GM12874 (cell line): Measurements from ENCODE around the gene PDE4B.

Experiments used
- TF ChIP-seq, protein P1 (sequence below): IDR thresholded peaks from 2 replicates; pipeline ENCODE4 v1.5.1; 2011; ENCODE audit warnings: low read depth, mild to moderate bottlenecking, control low read depth, low read length, moderate library complexity; ENCODE audit not compliant: insufficient read depth

The PDE4B gene

DNA sequence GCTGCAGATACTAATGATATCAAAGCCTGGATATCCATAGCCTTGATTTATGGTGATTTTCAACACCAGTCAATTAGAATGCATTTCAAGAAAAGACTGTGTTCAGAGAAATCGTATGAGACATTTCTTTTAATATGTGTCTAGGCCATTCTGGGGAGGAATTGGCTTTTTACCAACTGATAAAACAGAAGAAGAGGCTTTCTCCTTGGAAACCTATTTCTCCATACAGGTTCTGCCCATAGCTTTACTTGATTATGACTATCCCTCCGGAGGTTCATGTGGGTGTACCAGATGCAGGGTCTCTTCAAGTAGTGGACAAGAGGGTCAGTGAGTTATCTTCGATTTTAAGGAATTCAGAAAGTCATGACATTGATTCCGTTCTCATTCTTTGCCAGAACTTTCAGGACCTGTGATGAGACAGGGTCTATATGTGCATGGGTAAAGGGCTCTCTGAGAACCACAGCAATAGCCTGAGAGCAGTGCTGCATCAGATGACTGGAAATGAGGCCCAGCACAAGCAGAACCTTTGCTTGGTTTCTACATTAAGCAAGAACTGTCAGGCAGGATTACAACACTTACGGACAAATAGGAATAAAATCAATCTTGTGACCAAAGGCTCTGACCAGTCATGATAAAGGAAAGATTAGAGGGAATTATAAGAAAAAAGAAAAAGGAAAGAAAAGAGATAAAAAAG, 477.6 kb downstream of the PDE4B start:
- TF ChIP-seq, protein P1, sequence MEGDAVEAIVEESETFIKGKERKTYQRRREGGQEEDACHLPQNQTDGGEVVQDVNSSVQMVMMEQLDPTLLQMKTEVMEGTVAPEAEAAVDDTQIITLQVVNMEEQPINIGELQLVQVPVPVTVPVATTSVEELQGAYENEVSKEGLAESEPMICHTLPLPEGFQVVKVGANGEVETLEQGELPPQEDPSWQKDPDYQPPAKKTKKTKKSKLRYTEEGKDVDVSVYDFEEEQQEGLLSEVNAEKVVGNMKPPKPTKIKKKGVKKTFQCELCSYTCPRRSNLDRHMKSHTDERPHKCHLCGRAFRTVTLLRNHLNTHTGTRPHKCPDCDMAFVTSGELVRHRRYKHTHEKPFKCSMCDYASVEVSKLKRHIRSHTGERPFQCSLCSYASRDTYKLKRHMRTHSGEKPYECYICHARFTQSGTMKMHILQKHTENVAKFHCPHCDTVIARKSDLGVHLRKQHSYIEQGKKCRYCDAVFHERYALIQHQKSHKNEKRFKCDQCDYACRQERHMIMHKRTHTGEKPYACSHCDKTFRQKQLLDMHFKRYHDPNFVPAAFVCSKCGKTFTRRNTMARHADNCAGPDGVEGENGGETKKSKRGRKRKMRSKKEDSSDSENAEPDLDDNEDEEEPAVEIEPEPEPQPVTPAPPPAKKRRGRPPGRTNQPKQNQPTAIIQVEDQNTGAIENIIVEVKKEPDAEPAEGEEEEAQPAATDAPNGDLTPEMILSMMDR: no peak

GRCh38 chr1:66271216-66271903, 478.7 kb downstream of the PDE4B start:
- TF ChIP-seq, protein P1: no peak

- TF ChIP-seq, protein P1: no peak
Observed at GRCh38 chr1:66271904-66272254, 479.2 kb downstream of the PDE4B start.

- TF ChIP-seq, protein P1: no peak
Observed at GRCh38 chr1:66273656-66274055, 481.0 kb downstream of the PDE4B start.

GRCh38 chr1:66274634-66275033, 481.9 kb downstream of the PDE4B start:
- TF ChIP-seq, protein P1: no peak

GRCh38 chr1:66275083-66275482, 482.4 kb downstream of the PDE4B start:
- TF ChIP-seq, protein P1: no peak

- TF ChIP-seq, protein P1: no peak
Observed at GRCh38 chr1:66275601-66276023, 482.9 kb downstream of the PDE4B start.
